Spinal cord (tissue), 10 donors: ENCODE data around the gene ORC6. TPM values are rescaled to one million over a fixed set of nuclear protein-coding genes. Genes with fewer than 3 reads are reported as not detected.
A peak's percentile ranks its signal among the peaks of the same experiment; 100 is the strongest.

Source experiments
- DNase-seq, 6 donors: peaks; one replicate each; pipeline versions ENCODE4 v3.0.0 to v3.0.0-alpha.2; 2013 to 2015; ENCODE audit warnings: low spot score in 6 of 6, low read depth in 4 of 6
- H3K27ac ChIP-seq: one replicate; pipeline ENCODE4 v1.5.1; 2013; ENCODE audit warnings: low read depth, low read length, control low read depth
- H3K27me3 ChIP-seq: one replicate; pipeline ENCODE4 v1.6.1; 2013; ENCODE audit warnings: low read length; ENCODE audit not compliant: control insufficient read depth, insufficient read depth
- H3K36me3 ChIP-seq: one replicate; pipeline ENCODE4 v1.6.1; 2013; ENCODE audit warnings: low read length; ENCODE audit not compliant: control insufficient read depth, insufficient read depth
- H3K4me1 ChIP-seq: one replicate; pipeline ENCODE4 v1.6.1; 2013; ENCODE audit warnings: low read length; ENCODE audit not compliant: control insufficient read depth, insufficient read depth
- H3K4me3 ChIP-seq: one replicate; pipeline ENCODE4 v1.5.1; 2013; ENCODE audit warnings: low read depth, low read length, control low read depth
- H3K9me3 ChIP-seq: one replicate; pipeline ENCODE4 v1.6.1; 2013; ENCODE audit warnings: low read length; ENCODE audit not compliant: control insufficient read depth, insufficient read depth
- WGBS: methylation state at CpG from one replicate; pipeline ENCODE4 v1.1.5; 2013; ENCODE audit warnings: missing lambda C conversion rate; ENCODE audit not compliant: insufficient coverage; 5-methylcytosine and 5-hydroxymethylcytosine counted together
- polyA plus RNA-seq, 2 donors: library from polyadenylated mRNA; unstranded; fragments of 120-200 nt; gene quantifications; one replicate each; pipeline ENCODE4 v1.2.1, GENCODE V29; 2013; ENCODE audit not compliant: insufficient read length in 2 of 2
- total RNA-seq, 2 donors: library from RNA; depleted of rRNA in 1 of 2; stranded (reverse); fragments of 120-200 nt in 1 of 2; fragments of >200 nt in 1 of 2; gene quantifications; one replicate each; pipeline versions ENCODE4 v1.2.3 to v1.2.4, GENCODE V29; 2013 to 2014
- donor health status: healthy.

Gene ORC6
- total and polyA plus RNA-seq, 4 donors, result 8.6 to 19.2 (median 13.2) TPM

GRCh38 chr16:46743232-46743719, 53.8 kb downstream of the ORC6 start:
- Histone ChIP-seq H3K27me3 (no peaks in the 10 kb centered on the region), H3K36me3 (peaks cover 3% of the 10 kb centered on the region), H3K4me3 (no peak overlapping the region), H3K4me1 (peaks cover 14% of the 10 kb centered on the region), H3K27ac (no peak overlapping the region), H3K9me3 (no peaks in the 10 kb centered on the region)
- peak in 2 of 6 donors; percentile 47 to 54 for DNase-seq
- 31% methylated on average over 9 of the region's 10 CpGs for WGBS

GRCh38 chr16:46745617-46746016, 56.2 kb downstream of the ORC6 start:
- Histone ChIP-seq H3K27me3 (no peaks in the 10 kb centered on the region), H3K4me1 (peaks cover 19% of the 10 kb centered on the region), H3K27ac (no peak overlapping the region), H3K4me3 (no peak overlapping the region), H3K36me3 (peaks cover 3% of the 10 kb centered on the region), H3K9me3 (no peaks in the 10 kb centered on the region)
- DNase-seq, result no peak
- WGBS, result 20% methylated on average over 1 of the region's 7 CpGs

- Histone ChIP-seq H3K27me3 (no peaks in the 10 kb centered on the region), H3K36me3 (peaks cover 3% of the 10 kb centered on the region), H3K4me3 (no peak overlapping the region), H3K9me3 (no peaks in the 10 kb centered on the region), H3K4me1 (peaks cover 19% of the 10 kb centered on the region), H3K27ac (no peak overlapping the region)
- DNase-seq, result no peak
- WGBS, result 75% methylated on average over 11 of the region's 15 CpGs
These were observed 57.6 kb downstream of the ORC6 start for GRCh38 chr16:46746821-46747776.

Other genes starting within 250 kb of the ORC6 start
- 1 to 10 TPM; 5.0 to 6.0 TPM for gene SHCBP1, start 68.3 kb upstream of the ORC6 start, total RNA-seq
- gene SHCBP1, start 68.3 kb upstream of the ORC6 start, polyA plus RNA-seq, result 1 to 10 TPM; 5.7 to 8.6 TPM
- 100 to 1,000 TPM; 111 to 170 TPM for gene VPS35, start 481 bp upstream of the ORC6 start, total RNA-seq
- gene VPS35, start 481 bp upstream of the ORC6 start, polyA plus RNA-seq, result 100 to 1,000 TPM in 1 of 2 donors, 10 to 100 TPM in 1; 97.4 to 128 TPM
- 1 to 10 TPM; 4.0 to 6.3 TPM for gene MYLK3, start 58.7 kb downstream of the ORC6 start, total RNA-seq
- gene MYLK3, start 58.7 kb downstream of the ORC6 start, polyA plus RNA-seq, result 1 to 10 TPM; 6.8 to 7.3 TPM
- gene C16orf87, start 141.5 kb downstream of the ORC6 start, total RNA-seq, result 10 to 100 TPM; 15.1 to 18.7 TPM
- gene C16orf87, start 141.5 kb downstream of the ORC6 start, polyA plus RNA-seq, result 10 to 100 TPM; 20.7 to 27.5 TPM
- gene GPT2, start 194.7 kb downstream of the ORC6 start, total RNA-seq, result 10 to 100 TPM; 30.7 to 32.5 TPM
- 100 to 1,000 TPM; 121 TPM for gene GPT2, start 194.7 kb downstream of the ORC6 start, polyA plus RNA-seq